ENCODE results near the gene CASP3. TPM values are rescaled to one million over a fixed set of nuclear protein-coding genes. Genes with fewer than 3 reads are reported as not detected.
"Not testable (repeated sequence)": the region's sequence is repeated elsewhere in the genome, so short reads cannot be mapped to it uniquely, and the experiment has no call there.

CASP3 gene
- total and polyA plus RNA-seq, 12 donors: 8.5 to 44.5 (median 19.4) TPM

DNA sequence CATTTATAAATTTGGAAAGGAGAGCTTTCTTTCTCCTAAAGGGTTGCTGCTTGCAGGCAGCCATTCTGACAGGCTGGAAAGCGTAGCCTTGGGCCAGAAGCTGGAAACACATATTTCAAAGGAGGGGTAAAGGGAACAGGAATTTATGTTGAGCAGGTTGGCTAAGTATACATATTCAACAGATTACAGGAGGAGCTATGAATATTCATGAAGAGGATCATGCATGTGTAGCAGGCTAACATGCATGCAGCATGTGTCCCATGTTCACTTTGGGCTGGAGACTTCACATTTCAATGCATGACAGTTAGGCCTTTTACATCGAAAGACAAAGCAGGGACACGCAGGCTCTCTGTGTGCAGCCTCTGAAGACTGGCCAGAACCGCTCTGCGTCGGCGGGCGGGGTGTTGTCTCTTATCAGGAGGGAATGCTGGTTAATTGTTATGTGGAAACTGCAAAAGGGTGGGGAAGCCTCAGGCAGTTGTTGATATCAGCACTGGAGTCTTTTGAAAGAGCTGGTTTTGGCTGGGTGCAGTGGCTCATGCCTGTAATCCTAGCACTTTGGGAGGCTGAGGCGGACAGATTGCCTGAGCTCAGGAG is 31.5 kb downstream of the CASP3 start:
- peak in 2 of 7 donors; percentile 28 to 29 for DNase-seq
- no peak overlapping the region for H3K4me3 ChIP-seq
- no peaks in the 10 kb centered on the region for H3K27me3 ChIP-seq
- 76 to 93% (median 86%) methylated on average over 9 of the region's 9 CpGs for WGBS, 4 donors
- H3K36me3 ChIP-seq (replicated peaks in 1 of 2): no peaks in the 10 kb centered on the region
- intact Hi-C loops (cut with DNase I): no loop called here
- H3K9me3 ChIP-seq (replicated peaks in 1 of 3): no peaks in the 10 kb centered on the region
- TF ChIP-seq, protein P1, sequence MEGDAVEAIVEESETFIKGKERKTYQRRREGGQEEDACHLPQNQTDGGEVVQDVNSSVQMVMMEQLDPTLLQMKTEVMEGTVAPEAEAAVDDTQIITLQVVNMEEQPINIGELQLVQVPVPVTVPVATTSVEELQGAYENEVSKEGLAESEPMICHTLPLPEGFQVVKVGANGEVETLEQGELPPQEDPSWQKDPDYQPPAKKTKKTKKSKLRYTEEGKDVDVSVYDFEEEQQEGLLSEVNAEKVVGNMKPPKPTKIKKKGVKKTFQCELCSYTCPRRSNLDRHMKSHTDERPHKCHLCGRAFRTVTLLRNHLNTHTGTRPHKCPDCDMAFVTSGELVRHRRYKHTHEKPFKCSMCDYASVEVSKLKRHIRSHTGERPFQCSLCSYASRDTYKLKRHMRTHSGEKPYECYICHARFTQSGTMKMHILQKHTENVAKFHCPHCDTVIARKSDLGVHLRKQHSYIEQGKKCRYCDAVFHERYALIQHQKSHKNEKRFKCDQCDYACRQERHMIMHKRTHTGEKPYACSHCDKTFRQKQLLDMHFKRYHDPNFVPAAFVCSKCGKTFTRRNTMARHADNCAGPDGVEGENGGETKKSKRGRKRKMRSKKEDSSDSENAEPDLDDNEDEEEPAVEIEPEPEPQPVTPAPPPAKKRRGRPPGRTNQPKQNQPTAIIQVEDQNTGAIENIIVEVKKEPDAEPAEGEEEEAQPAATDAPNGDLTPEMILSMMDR (IDR thresholded peaks at IDR 0.05): no peak
- no peak for TF ChIP-seq POLR2A (IDR thresholded peaks at IDR 0.05)
- no peak overlapping the region for H3K27ac ChIP-seq
- H3K4me1 ChIP-seq (replicated peaks in 1 of 2): no peaks in the 10 kb centered on the region

DNA sequence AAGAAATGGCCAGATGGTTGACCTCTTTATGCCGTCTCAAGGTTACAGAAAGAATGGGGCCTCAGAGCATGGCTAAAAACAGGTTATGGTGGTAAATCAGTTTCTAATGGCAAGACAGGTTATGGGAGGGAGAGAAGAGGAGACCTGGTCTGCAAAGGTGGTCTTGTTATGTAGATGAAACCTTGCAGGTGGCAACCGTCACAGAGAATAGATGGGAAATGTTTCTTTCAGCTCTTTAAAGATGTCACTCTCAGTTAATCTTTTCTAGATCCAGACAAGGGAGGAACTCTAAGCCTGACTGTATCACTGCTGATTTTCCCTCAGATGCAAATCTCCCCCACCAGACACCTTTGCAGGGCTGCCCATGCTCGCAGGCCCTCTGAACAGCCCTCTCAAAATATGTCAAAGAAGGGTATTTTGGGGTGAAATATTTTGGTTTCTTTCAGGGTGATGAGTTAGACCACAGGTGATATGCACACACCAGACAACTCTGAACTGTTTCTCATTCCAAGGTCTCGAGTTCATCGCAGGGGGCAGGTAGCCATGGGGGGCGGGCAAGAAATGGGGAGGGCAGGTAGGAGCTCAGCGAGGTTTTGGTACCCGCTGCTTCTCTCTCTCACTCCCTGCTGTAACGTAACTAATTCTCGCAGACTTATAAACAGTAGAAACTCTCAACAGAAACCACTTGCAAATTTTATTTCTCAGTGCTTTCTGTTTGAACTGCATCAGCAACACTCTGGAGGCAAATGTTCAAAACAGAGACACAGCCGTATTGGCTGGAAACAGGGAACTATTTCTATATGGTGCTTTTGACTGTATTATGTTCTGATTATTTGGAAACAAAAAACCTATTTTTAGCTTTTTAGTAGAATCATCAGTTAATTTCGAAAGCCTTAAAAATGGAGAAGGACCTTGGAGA is 32.4 kb downstream of the CASP3 start:
- Histone ChIP-seq H3K36me3 (replicated peaks in 1 of 2) (no peaks in the 10 kb centered on the region), H3K27ac (no peak overlapping the region), H3K4me3 (no peak overlapping the region), H3K9me3 (replicated peaks in 1 of 3) (no peaks in the 10 kb centered on the region), H3K4me1 (replicated peaks in 1 of 2) (no peaks in the 10 kb centered on the region), H3K27me3 (no peaks in the 10 kb centered on the region)
- intact Hi-C loops (cut with DNase I): no loop called here
- 72 to 77% (median 72%) methylated on average over 12 of the region's 12 CpGs for WGBS, 4 donors
- TF ChIP-seq, protein P1 (IDR thresholded peaks at IDR 0.05): no peak
- no peak for TF ChIP-seq POLR2A (IDR thresholded peaks at IDR 0.05)
- no peak for DNase-seq

DNA sequence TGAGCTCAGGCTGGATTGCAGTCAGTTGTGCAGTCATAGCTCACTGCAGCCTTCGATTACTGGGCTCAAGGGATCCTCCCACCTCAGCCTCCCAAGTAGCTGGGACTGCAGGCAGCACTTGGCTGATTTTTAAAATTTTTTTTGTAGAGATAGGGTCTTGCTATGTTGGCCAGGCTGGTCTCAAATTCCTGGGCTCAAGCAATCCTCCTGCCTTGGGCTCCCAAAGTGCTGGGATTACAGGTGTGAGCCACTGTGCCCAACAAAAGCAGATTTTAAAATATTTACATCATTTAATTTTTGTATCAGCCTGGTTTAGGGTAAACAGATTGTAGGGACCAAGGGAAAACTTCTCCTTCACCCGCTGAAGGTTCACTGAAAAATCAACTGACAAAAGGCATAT is 33.1 kb downstream of the CASP3 start:
- intact Hi-C loops (cut with DNase I); H3K27ac ChIP-seq; H3K36me3 ChIP-seq (replicated peaks in 1 of 2); H3K27me3 ChIP-seq; DNase-seq; H3K4me3 ChIP-seq; H3K9me3 ChIP-seq (replicated peaks in 1 of 3); H3K4me1 ChIP-seq (replicated peaks in 1 of 2): not testable (repeated sequence)
- WGBS, 4 donors: 82 to 98% (median 88%) methylated on average over 2 of the region's 2 CpGs

DNA sequence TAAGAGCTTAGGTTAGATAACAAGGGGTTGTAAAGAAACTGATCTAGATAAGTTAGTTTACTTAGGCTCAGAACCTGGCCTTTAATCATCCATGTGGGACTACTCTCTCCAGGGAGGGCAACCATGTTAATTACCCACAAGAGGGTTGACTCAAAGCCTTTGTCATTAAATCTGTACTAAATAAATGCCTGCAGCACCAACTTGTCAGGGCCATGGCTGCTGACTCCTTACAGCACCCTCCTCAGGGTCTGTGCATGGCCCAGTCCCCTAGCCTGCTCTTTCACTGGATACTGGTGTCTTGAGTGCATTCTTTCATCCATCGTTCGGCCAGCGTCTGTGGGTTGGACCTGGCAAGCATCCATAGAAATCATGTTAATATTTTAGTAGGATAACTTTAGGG is 34.7 kb downstream of the CASP3 start:
- TF ChIP-seq, protein P1 (IDR thresholded peaks at IDR 0.05): no peak
- TF ChIP-seq POLR2A (IDR thresholded peaks at IDR 0.05): no peak

More for the DNA sequence above, 34.7 kb downstream of the CASP3 start:
- no peaks in the 10 kb centered on the region for H3K9me3 ChIP-seq (replicated peaks in 1 of 3)
- H3K27me3 ChIP-seq: no peaks in the 10 kb centered on the region
- no peak overlapping the region for H3K4me3 ChIP-seq
- H3K27ac ChIP-seq: no peak overlapping the region
- intact Hi-C loops (cut with DNase I): no loop called here
- WGBS, 4 donors: 93 to 100% (median 96%) methylated on average over 3 of the region's 3 CpGs
- no peaks in the 10 kb centered on the region for H3K4me1 ChIP-seq (replicated peaks in 1 of 2)
- no peak for DNase-seq
- H3K36me3 ChIP-seq (replicated peaks in 1 of 2): no peaks in the 10 kb centered on the region

Data from adrenal gland (tissue), 12 donors.